Measurements from ENCODE around the gene CDR2L.

DNA sequence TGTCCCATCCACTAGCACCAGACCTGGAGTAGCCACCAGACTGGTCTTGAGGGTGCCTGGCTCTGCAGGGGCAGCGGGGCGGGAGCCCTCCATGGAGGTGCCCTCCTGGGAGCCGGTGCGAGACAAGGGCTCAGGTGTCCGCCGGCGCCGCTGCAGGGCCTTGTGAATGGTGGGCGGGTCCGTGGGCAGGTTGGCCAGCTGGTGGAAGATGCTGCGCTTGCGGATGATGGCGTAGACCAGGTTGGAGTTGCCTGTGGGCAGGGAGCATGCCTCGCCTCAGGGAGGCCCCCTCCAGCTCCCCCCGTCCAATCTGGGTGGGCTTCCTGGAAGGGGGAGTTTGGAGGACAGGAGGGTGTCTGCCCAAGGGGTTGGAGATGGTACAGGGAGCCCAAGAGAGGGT, 33.3 kb upstream of the CDR2L start:
- no peak for TF ChIP-seq POLR2A (IDR thresholded peaks at IDR 0.05)
- TF ChIP-seq, protein P1, sequence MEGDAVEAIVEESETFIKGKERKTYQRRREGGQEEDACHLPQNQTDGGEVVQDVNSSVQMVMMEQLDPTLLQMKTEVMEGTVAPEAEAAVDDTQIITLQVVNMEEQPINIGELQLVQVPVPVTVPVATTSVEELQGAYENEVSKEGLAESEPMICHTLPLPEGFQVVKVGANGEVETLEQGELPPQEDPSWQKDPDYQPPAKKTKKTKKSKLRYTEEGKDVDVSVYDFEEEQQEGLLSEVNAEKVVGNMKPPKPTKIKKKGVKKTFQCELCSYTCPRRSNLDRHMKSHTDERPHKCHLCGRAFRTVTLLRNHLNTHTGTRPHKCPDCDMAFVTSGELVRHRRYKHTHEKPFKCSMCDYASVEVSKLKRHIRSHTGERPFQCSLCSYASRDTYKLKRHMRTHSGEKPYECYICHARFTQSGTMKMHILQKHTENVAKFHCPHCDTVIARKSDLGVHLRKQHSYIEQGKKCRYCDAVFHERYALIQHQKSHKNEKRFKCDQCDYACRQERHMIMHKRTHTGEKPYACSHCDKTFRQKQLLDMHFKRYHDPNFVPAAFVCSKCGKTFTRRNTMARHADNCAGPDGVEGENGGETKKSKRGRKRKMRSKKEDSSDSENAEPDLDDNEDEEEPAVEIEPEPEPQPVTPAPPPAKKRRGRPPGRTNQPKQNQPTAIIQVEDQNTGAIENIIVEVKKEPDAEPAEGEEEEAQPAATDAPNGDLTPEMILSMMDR (IDR thresholded peaks at IDR 0.05), result no peak
